IPS-NIHi7 (cell line): ENCODE measurements around the gene FKBP5.
"Not testable (repeated sequence)": the region's sequence is repeated elsewhere in the genome, so short reads cannot be mapped to it uniquely, and the experiment has no call there.

Experiments used
- DNase-seq: peaks from one replicate; pipeline ENCODE4 v3.0.0; 2012; ENCODE audit warnings: mixed read lengths; ENCODE audit errors: extremely low spot score

The FKBP5 gene

GRCh38 chr6:35724059-35724458 is 35.3 kb upstream of the FKBP5 start:
- no peak for DNase-seq

- DNase-seq, result no peak
Observed at GRCh38 chr6:35723587-35723986, 34.9 kb upstream of the FKBP5 start.

DNA sequence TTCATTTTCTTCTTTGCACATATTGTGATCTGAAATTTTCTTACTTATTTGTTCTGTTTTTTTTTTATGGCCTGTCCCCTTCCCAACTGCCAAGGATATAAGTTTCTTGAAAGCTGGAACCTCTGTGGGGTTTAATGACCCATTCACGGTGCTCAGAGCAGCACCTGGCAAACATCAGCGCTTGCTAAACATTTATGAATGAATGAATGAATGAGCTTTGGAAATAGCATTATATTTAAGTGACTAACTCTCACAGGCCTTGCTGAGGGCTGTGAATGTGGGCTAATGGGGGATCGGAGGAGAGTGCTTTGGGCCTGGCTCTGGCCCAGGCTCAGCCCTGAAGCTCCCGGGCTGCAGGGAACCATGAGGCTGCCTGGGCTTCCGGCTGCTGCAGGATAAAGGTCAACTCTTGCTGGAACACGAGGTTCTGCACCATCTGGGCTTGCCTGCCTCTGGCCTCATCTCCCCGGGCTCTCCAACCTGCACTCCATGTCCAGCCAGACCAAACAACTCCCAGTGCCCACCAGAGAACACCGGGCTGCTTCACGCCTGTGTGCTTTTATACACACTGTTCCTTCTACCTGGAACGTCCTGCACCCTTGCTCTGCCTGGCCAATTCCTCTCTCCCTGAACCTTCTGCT is 33.5 kb upstream of the FKBP5 start:
- no peak for DNase-seq

DNA sequence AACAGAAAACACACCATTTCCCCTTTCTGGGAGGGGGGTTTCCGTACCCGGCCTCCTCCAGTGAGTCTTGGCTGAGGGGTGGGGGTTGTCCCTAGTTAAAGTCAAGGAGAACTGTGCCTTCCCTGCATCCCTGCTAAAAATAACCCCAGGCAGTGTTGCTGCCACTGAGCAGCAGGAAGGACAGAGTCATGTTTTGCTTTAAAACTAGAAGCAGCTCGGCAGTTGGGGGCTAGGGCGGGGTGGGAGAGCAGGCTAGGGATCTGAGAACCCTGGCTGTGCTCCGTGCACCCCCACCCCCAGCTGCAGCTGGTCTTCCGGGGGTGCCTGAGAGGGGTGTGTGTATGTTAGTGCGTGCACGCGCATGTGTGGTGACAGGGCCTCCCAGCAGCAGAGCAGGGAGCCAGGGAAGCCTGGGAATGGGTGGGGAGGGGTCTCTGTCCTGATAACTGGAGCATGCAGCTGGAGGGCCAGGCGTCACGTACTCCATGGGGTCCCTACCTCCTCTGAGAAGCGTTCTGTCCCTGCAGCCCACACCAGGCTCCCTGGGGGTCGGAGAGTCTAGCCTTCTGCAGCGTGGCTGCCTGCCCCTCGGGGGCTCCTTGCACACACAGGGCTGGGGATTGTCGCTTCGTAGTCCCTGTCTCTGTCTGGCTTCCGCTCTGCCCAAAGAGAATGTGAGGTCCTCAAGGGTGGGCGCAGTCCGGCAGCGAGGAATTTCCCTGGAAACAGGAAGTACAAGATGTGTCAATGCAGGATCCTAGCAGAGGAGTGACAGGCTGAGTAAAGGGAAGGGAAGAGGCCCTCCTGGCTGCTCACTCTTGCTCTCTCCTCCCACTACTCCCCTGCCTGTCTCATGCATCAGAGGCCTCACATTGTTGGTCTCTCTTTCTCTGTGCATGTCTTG is 31.4 kb upstream of the FKBP5 start:
- peak; percentile 38 for DNase-seq

DNA sequence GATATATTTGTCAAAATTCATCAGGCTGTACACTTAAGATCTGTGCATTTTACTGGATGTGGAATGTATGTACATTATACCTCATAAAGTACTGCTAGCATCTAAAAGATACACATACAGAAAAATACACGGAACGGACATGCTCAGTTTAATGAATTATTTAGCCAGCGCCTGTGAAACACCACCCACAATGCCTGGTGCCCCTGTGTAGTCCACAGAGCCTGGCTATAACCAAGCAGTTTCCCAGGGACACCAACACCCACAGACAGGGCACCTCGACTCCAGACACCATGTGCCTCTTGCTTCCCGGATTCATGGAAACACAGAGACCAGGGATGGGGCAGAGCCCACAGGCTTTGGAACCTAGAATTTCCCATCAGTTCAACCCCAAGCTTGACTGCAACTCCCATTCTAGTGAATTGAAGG is 30.7 kb upstream of the FKBP5 start:
- DNase-seq, result no peak

- DNase-seq, result no peak
Observed at GRCh38 chr6:35718911-35719381, 30.2 kb upstream of the FKBP5 start.

- no peak for DNase-seq
Observed at GRCh38 chr6:35718375-35718736, 29.6 kb upstream of the FKBP5 start.

DNA sequence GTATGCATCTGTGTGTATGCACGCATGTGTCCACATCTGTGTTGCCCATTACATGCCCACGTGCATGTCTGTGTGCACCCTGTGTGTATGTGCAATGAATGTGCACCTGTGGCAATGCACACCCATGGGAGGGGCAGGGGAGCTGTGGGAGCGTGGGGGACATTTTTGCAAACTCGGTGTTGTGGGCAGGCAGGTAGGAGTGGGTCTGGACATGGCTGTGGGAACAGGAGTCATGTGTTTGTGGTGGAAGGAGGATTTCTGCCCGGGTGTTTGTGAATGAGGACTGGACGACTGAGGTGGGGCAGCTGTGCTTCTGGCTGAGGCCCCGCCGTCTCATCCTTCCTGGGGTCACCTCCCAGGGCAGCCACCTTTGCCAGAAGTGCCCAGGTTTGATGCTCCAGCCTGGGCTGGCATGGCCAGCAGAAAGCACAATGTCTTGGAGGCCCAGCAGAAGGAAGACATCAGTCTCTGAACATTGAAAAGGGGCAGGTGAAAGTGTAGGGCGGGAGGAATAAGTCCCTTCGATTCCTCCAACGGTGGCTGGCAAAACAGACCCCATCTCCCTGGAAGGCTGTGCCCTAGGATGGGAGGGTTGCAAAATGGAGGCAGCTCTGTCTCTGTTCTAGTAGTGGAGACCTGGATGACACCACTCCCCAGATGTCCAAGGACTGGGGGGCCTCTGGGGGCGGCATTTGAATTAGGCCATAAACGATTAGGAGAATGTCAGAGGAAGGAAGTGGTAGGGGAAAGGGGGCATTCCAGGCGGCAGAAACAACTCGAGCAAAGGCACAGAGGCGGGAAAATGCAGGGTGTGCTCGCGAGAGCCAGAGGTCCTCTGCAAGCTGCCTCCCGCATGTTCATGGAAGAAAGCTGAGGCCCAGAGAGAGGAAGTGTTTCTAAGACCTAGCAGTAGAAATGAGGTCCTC is 29.0 kb upstream of the FKBP5 start:
- DNase-seq, result no peak

DNA sequence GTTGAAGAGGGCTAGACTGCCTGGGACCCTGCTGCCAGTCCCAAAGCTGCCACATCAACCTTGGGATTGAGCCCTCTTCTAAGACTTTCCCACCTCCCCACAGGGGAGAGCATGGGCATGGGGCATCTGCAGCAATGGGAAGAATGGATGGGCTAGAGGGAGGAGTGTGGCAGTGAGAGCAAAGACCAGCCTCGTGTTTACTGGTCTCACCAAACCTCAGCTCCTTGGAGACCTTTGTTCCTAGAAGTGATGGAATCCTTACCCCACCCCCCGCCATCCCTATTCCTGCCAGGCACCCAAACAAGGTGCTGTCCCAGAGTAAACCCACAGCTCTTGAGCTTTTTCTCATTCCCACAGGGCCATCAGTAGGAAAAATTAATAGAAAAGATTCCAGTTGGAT is 28.1 kb upstream of the FKBP5 start:
- DNase-seq, result no peak

DNA sequence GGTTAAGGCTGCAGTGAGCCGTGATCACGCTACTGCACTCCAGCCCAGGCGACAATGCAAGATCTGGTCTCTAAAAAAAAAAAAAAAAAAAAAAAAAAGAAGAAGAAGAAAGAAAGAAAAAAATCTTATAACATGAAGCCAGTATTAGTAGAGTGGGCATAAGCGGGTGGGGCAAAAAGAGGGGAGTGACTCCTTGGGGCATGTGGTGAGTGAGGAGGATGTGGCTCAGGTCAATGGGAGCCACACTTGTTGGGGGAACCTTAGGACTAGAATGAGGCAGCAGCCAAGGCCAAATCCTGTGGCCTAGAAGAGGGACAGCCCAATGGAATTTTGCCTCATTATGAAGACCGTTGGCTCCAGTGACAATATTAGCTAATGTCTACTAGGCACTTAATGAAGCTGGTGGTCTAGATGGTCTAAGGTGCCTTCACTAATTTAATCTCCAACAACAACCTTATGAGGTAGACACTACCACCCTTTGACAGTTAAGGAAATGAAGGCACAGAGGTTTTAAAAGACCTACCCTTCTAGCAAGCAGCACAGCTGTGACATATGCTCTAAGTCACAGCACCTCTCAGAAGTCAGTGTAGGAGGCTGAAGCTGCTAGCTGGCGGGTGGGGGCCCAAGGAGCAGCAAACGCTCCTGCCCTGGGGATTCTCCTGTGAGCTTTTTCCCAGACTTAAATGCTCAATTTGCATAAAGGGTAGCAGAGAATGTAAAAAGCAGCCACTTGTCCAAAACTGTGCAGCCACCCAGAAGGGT is 24.5 kb upstream of the FKBP5 start:
- DNase-seq, result no peak

DNA sequence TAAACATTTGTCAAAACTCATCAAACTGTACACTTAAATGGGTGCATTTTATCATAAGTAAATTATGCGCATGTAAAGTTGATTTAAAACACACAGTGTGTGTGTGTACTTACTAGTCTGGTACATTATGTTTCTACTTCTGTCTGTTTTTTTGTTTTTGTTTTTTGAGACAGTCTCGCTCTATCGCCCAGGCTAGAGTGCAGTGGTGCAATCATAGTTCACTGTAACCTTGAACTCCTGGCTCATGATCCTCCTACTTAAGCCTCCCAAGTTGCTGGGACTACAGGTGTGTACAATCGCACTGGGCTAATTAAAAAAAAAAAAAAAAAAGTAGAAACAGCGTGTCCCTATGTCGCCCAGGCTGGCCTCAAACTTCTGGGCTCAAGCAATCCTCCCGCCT is 23.0 kb upstream of the FKBP5 start:
- no peak for DNase-seq

- no peak for DNase-seq
Observed at GRCh38 chr6:35710241-35710847, 21.6 kb upstream of the FKBP5 start.

- no peak for DNase-seq
Observed at GRCh38 chr6:35708585-35708984, 19.9 kb upstream of the FKBP5 start.

GRCh38 chr6:35707714-35708407 is 19.1 kb upstream of the FKBP5 start:
- DNase-seq, result no peak

GRCh38 chr6:35706468-35706867 is 17.8 kb upstream of the FKBP5 start:
- DNase-seq, result no peak

DNA sequence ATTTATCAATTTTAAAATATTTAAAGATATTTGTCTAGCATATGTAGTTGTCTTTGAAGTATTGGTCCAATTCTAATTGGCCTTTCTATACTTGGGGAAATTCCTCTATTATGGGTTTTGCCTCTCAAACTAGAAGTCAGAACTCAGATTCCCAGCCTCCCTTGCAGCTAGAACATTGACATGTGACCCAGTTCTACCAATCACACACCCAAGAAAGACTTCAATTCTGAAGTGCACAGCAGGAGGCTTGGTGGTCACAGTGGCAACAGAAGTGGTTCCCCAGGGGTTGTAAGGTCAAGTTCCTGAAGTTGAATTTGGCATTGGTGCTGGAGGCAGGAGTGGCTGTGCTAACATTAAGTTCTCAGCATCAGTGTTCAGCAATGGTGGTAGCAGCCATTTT is 14.8 kb upstream of the FKBP5 start:
- no peak for DNase-seq

DNA sequence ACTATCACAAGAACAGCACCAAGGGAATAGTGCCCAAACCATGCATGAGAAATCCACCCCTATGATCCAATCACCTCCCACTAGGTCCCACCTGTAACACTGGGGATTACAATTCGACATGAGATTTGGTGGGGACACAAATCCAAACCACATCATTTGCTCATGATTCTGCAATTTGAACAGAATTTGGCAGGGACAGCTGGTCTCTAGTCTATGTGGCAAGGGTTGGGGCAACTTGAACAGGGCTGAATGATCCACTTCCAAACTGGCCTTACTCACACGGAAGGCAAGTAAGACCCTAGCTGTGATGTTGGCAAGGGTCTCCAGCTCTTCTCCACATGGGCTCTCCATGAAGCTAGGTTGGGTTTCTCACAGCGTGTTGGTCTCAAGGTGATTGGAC is 10.1 kb upstream of the FKBP5 start:
- DNase-seq, result no peak

DNA sequence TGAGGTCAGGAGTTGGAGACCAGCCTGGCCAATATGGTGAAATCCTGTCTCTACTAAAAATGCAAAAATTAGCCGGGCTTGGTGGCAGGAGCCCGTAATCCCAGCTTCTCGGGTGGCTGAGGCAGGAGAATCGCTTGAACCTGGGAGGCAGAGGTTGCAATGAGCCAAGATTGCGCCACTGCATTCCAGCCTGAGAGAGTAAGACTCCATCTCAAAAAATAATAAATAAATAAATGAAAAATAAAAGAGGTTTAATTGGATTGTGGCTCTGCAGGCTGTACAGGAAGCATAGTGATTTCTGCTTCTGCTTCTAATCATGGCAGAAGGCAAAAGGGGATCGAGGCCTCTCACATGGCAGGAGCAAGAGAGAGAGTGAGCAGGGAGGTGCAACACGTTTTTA is 9.7 kb upstream of the FKBP5 start:
- DNase-seq, result not testable (repeated sequence)

- no peak for DNase-seq
Observed at GRCh38 chr6:35694462-35694861, 5.7 kb upstream of the FKBP5 start.
